SK-N-MC (cell line): ENCODE results near the gene NPFF.

Experiments
- EZH2 ChIP-seq: fragments of 200-600 bp; sonication (generic); IDR thresholded peaks from one replicate; pipeline ENCODE4 v1.6.1; 2017; ENCODE audit warnings: antibody characterized with exemption
- POLR2AphosphoS5 ChIP-seq: IDR thresholded peaks from 2 replicates; pipeline ENCODE4 v1.6.1; 2012; ENCODE audit warnings: mild to moderate bottlenecking, low read depth, low read length, borderline replicate concordance

GRCh38 chr12:53472056-53472582, 35.2 kb downstream of the NPFF start:
- TF ChIP-seq POLR2AphosphoS5: no peak
- TF ChIP-seq EZH2: no peak
